Fibroblast of pulmonary artery (primary cell): ENCODE results near the gene ASB3.

Experiments
- DNase-seq: peaks from one replicate; pipeline ENCODE4 v3.0.0-alpha.2; 2010; ENCODE audit warnings: low read depth
- H3K4me3 ChIP-seq: replicated peaks from 2 replicates; pipeline ENCODE4 v1.5.1; 2011; ENCODE audit warnings: low read depth, mild to moderate bottlenecking, control low read depth, low read length, moderate library complexity
- TF ChIP-seq, protein P1 (sequence below): IDR thresholded peaks from 2 replicates; pipeline ENCODE4 v1.5.1; 2011; ENCODE audit warnings: mild to moderate bottlenecking, control low read depth, low read length, inconsistent platforms; ENCODE audit errors: missing control alignments

ASB3 gene

DNA sequence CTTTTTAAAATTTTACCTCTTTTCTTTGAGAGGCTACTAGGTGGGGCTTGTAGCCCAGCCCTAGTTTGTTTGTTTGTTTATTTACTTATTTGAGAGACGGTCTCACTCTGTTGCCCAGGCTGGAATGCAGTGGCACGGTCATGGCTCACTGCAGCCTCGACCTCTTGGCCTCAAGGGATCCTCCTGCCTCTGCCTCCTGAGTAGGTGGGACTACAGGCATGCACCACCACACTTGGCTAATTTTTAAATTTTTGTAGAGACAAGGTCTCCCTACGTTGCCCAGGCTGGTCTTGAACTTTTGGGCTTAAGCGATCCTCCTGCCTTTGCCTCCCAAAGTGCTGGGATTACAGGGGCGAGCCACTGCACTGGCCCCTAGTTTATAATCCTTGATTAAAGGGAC is 35.1 kb upstream of the ASB3 start:
- no peak overlapping the region for H3K4me3 ChIP-seq
- TF ChIP-seq, protein P1, sequence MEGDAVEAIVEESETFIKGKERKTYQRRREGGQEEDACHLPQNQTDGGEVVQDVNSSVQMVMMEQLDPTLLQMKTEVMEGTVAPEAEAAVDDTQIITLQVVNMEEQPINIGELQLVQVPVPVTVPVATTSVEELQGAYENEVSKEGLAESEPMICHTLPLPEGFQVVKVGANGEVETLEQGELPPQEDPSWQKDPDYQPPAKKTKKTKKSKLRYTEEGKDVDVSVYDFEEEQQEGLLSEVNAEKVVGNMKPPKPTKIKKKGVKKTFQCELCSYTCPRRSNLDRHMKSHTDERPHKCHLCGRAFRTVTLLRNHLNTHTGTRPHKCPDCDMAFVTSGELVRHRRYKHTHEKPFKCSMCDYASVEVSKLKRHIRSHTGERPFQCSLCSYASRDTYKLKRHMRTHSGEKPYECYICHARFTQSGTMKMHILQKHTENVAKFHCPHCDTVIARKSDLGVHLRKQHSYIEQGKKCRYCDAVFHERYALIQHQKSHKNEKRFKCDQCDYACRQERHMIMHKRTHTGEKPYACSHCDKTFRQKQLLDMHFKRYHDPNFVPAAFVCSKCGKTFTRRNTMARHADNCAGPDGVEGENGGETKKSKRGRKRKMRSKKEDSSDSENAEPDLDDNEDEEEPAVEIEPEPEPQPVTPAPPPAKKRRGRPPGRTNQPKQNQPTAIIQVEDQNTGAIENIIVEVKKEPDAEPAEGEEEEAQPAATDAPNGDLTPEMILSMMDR, result no peak

DNA sequence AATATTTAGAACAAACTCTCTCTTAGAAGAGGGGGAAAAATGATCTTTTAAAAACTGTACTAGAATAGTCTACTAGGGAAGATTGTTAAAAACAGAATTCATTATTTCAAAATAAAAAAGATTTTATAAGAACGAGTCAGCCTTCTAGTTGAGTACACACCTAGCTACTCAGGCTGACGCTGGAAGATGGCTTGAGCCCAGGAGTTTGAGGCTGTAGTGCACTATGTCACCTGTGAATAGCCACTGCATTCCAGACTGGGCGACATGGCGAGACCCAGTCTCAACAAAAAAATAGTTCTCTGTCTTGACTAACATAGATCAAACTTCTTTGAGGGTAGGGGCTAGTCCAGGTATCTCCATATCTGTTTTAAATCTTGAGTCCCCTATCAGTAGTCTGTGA is 34.0 kb upstream of the ASB3 start:
- no peak for DNase-seq
- no peak overlapping the region for H3K4me3 ChIP-seq
- TF ChIP-seq, protein P1, result no peak

More for the DNA sequence above, 35.1 kb upstream of the ASB3 start:
- no peak for DNase-seq

DNA sequence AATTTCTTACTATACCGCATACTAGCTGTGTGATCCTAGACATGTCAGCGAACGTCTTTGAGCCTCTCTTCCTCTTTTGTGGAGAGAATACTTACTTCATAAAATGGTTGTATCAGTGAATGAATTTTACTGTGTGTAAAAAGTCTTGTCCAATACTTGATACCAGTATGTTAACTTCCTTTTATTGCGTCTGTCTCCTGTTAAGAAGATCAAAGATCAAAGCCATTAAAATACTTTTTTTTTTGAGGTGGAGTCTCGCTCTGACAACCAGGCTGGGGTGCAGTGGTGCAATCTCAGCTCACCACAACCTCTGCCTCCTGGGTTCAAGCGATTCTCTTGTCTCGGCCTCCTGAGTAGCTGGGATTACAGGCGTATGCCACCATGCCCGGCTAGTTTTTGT is 33.3 kb upstream of the ASB3 start:
- TF ChIP-seq, protein P1, result no peak
- no peak overlapping the region for H3K4me3 ChIP-seq
- DNase-seq, result no peak

DNA sequence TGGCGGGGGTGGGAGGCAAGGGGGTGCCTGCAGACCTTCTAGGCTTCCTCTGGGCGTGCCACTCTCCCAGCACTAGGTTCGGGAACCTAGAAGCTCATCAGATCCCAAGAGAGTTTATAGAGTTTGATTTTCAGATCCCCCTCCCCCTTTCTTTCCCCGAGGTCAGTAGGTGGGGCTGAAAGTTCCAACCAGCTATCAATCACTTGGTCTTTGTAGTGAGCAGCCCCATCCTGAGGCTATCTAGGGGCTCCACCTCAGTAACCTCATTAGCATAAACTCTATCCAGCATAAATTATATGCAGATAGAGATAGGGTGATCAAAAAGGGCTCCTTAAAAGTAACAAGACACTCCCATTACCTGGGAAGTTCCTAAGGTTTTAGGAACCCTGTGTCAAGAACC is 32.9 kb upstream of the ASB3 start:
- no peak for DNase-seq
- H3K4me3 ChIP-seq, result no peak overlapping the region
- TF ChIP-seq, protein P1, result no peak

DNA sequence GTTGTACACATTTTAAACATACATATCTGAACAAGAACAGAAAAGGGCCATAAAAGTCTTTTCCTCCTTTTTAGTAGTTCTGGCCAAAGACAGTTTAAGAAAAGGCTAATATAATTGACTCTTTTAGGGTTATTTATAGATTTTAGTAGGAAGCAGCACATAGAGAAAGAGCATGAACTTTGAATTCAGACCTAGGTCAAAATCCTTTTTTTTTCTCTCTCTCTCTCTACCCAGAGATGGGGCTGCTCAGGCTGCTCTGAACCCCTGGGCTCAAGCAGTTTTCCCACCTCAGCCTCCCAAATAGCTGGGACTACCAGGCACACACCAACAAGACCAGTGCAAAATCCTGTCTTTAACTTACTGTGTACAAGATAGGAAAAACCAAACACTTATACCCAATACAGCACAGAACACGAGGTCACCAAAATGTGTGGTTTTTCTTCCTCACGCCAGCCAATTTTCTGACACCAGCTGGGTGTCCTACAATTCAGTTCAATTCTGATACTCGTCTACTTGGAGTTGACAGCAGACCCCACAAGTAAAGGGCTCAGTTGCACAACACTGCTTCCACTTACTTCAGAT is 32.2 kb upstream of the ASB3 start:
- DNase-seq, result no peak
- TF ChIP-seq, protein P1, result no peak
- no peak overlapping the region for H3K4me3 ChIP-seq

DNA sequence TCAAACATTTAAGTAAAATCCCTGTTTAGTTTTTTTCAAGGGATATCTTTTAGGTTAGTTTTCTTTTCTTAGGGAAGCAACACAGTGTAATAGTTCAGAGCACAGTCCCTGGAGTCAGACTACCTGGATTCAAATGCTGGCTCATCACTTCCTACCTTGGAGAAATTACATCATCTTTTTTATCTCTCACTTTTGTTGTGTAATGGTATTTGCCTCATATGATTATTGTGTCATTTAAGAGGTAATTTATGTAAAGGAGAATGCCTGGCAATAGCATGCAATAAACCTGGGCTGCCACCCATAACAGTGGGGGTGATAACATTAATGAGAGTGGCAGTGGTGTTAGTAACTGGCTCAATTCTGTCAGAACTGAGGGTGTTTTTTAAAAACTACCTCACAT is 26.4 kb upstream of the ASB3 start:
- TF ChIP-seq, protein P1, result no peak
- no peak overlapping the region for H3K4me3 ChIP-seq
- no peak for DNase-seq

DNA sequence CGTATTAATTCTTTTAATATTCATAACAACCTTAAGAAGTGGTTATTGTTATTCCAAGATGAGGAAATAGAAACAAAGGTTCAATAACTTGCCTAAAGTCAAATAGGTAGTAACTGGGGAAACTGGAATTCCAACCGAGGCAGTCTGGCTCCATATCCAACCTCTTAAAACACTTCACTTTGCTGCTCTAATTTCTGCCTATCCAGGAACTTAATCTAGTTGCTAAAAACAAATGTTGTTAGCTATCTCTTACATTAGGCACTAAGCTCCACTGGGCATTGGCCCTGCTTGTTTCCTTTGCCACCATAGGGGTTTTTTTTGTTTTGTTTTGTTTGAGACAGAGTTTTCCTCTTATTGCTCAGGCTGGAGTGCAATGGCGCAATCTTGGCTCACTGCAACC is 24.8 kb upstream of the ASB3 start:
- no peak for DNase-seq
- no peak overlapping the region for H3K4me3 ChIP-seq
- TF ChIP-seq, protein P1, result no peak
